Coronary artery (tissue), 2 donors: Measurements from ENCODE around the gene BRINP3.

Source experiments
- DNase-seq: peaks from one replicate; pipeline ENCODE4 v3.0.0-alpha.2; 2017; ENCODE audit warnings: low spot score
- H3K27ac ChIP-seq, 2 donors: fragments of 200-600 bp; sonication (generic); one replicate each; pipeline ENCODE4 v1.5.1; 2016 to 2019
- H3K4me3 ChIP-seq: fragments of 200-600 bp; sonication (generic); 2 replicates; pipeline ENCODE4 v1.5.1; 2016; ENCODE audit warnings: mild to moderate bottlenecking, moderate library complexity
- TF ChIP-seq, protein P1 (sequence below): fragments of 200-600 bp; sonication (generic); IDR thresholded peaks from one replicate; pipeline ENCODE4 v1.5.1; 2019; ENCODE audit warnings: antibody characterized with exemption

Gene BRINP3

DNA sequence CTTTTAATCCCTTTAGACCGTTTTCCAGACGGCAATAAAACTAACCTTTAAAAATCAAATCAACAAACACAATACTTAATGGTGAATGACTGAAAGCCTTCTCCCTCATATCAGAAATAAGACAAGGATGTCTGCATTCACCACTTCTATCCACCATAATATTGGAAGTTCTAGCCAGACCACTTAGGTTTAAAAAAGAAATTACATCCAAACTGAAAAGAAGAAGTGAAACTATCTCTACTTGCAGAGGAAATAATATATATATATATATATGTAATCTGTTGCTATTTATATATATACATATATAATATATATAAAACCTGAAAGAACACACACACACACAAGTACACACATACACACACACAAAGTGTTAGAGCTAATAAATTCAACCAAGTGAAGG is 100.4 kb downstream of the BRINP3 start:
- no peak overlapping the region for H3K4me3 ChIP-seq
- TF ChIP-seq, protein P1, sequence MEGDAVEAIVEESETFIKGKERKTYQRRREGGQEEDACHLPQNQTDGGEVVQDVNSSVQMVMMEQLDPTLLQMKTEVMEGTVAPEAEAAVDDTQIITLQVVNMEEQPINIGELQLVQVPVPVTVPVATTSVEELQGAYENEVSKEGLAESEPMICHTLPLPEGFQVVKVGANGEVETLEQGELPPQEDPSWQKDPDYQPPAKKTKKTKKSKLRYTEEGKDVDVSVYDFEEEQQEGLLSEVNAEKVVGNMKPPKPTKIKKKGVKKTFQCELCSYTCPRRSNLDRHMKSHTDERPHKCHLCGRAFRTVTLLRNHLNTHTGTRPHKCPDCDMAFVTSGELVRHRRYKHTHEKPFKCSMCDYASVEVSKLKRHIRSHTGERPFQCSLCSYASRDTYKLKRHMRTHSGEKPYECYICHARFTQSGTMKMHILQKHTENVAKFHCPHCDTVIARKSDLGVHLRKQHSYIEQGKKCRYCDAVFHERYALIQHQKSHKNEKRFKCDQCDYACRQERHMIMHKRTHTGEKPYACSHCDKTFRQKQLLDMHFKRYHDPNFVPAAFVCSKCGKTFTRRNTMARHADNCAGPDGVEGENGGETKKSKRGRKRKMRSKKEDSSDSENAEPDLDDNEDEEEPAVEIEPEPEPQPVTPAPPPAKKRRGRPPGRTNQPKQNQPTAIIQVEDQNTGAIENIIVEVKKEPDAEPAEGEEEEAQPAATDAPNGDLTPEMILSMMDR = no peak
- no peak for DNase-seq
- H3K27ac ChIP-seq = no peak overlapping the region

DNA sequence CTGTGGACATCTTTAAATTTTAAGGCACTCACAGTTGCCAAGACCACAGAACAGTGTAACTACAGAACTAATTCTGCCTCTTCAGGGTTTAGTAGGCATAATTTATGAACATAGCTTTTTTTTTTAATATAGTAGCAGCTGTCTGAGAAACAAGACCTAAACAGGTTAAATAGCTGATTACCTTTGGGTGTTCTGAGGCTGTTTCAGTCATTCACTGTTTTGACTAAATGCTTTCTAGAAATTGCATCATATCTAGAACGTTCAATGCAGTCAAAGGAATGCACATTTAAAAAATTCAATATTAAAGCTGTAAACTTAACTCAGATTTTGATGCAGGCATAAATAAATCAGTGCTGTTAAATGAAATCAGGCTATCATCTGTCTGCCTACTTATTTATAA is 101.6 kb downstream of the BRINP3 start:
- Histone ChIP-seq H3K4me3 (no peak overlapping the region), H3K27ac (no peak overlapping the region)
- no peak for DNase-seq
- TF ChIP-seq, protein P1 = no peak

DNA sequence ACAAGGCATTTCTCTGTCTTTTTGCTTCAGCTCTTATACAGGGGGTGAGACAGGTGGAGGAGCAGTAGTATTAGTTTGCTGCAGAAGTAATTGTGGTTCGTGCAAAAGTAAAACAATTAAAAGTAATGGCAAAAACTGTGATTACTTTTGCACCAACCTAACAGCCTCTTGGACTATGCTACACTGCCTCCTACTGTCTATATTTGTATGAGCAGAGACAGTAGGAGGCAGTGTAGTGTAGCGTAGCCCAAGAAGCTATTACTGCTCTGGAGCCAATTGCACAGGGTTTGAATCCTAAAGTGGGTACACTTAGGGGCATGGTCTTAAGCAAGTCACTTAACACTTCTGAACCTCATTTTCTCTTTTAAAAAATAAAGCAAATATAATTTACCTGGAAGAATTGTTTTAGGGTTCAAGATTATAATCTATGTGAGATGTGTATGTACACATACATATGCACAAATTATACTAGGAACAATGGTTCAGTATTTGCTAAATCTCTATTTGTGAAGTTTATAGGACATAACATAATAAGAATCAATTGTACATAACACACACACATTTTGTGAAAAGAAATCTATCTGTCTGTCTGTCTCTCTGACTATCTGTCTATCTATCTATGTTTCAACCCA is 103.8 kb downstream of the BRINP3 start:
- H3K4me3 ChIP-seq = no peak overlapping the region
- TF ChIP-seq, protein P1 = no peak
- no peak for DNase-seq
- no peak overlapping the region for H3K27ac ChIP-seq

DNA sequence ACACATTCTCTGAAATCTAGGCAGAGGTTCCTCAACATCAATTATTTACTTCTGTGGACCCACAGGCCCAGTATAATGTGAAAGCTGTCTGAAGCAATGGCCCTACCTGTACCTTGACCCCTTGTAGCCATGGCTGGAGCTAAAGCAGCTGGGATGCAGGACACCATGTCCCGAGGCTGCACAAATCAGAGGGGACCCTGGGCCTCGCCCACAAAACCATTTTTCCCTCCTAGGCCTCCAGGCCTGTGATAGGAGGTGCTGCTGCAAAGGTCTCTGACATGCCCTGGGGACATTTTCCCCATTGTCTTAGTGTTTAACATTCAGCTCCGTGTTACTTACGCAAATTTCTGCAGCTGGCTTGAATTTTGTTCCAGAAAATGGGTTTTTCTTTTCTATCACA is 110.5 kb downstream of the BRINP3 start:
- DNase-seq = no peak
- Histone ChIP-seq H3K27ac (no peak overlapping the region), H3K4me3 (no peak overlapping the region)
- TF ChIP-seq, protein P1 = no peak

DNA sequence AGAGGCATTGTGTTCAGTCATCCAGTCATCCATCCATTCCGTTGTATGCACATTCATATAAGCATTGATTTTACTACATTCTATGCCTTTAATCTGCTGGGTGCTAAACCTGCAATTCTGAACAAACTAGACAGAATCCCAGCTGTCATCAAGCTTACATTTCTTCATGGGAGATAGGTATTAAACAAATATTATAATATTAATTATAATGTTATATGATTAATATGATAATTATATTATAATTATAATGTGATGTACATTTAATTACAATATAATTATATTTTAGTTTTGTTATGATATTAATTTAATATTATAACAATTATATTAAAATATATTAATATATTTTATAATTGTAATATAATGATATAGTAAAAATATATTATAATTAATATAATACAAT is 112.4 kb downstream of the BRINP3 start:
- TF ChIP-seq, protein P1 = no peak
- no peak overlapping the region for H3K4me3 ChIP-seq
- no peak for DNase-seq
- H3K27ac ChIP-seq = no peak overlapping the region

DNA sequence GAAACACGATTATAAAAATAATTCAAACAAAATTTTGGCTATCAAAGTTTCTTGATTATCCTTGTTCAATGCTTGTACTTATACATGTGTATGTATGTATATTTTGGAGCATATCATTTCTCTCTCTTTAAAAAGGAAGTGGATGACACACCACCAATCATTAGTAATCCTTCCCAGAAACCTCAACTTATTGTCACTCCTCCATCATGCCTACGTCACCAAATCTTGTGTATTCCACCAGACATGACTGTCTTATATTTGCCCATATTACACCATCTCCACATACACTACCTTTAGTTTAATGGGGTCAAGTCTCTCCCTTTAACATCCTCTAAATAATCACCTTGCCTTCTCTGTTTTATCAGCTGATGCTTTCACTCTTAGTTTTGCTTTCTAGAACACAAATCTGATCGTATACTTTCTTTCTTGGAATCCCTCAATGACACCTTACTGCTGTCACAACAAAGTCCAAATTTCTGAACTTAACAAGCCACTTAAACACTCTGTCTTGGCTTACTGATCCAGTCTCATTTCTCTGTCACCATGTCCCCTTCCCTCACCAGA is 124.0 kb downstream of the BRINP3 start:
- TF ChIP-seq, protein P1 = no peak
- DNase-seq = no peak
- H3K27ac ChIP-seq = no peak overlapping the region

DNA sequence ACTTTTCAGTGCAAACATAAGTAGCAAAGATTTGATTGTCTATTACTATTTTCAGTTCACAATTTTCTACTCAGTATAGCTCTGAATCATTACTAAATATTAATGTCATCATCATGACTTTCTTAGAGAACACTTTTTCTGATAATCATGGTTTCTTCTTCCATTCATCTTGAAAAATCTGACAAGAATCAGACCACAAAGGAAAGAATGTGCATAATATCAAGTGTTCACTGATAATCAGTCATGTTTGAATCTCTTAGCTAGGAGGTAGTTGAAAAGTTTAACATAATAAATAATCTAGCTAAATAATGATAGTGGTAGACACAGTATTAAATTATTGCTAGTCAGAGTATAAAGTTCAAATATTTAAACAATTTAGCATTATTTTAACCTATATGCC is 133.2 kb downstream of the BRINP3 start:
- no peak for DNase-seq
- no peak overlapping the region for H3K27ac ChIP-seq
- no peak overlapping the region for H3K4me3 ChIP-seq
- TF ChIP-seq, protein P1 = no peak

More for the DNA sequence above, 124.0 kb downstream of the BRINP3 start:
- no peak overlapping the region for H3K4me3 ChIP-seq
